Hematopoietic multipotent progenitor cell (in vitro differentiated cells): Measurements from ENCODE around the gene TRMT6. TPM values are rescaled to one million over a fixed set of nuclear protein-coding genes. Genes with fewer than 3 reads are reported as not detected.

ENCODE experiments used
- DNase-seq, 3 donors: peaks; one replicate each; pipeline ENCODE4 v3.0.0-alpha.2; 2011 to 2015; ENCODE audit warnings: low read depth in 2 of 3, low spot score in 2 of 3
- total RNA-seq: library from RNA; depleted of rRNA; stranded (reverse); fragments of >200 nt; gene quantifications from one replicate; pipeline ENCODE4 v1.2.3, GENCODE V29; 2012

TRMT6 gene
- total RNA-seq, 1 donor, result 3.2 TPM

- no peak for DNase-seq
Measured at GRCh38 chr20:5949943-5950270, 426 bp downstream of the TRMT6 start.

DNA sequence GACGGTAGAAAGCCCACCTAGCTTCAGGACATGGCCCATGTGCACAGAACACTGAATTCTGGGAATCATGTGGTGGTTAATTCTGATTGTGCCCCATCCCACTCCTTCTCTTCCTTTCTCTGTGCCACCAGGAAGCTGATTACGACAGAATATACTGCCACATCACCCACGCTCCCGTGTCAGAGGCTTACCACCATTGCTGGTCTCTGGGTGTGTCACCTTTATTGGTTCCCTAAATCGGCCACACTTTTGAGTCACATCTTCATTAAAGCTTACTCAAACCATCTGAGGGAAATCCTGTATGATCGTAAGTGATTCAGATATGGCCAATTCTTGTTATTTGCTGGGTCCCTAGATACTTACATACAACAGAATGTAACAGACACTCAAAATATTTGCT, 3.1 kb downstream of the TRMT6 start:
- DNase-seq, result peak in 1 of 3 donors; percentile 3

GRCh38 chr20:5945963-5946362, 4.4 kb downstream of the TRMT6 start:
- no peak for DNase-seq

- no peak for DNase-seq
Measured at GRCh38 chr20:5938456-5939029, 11.8 kb downstream of the TRMT6 start.

DNA sequence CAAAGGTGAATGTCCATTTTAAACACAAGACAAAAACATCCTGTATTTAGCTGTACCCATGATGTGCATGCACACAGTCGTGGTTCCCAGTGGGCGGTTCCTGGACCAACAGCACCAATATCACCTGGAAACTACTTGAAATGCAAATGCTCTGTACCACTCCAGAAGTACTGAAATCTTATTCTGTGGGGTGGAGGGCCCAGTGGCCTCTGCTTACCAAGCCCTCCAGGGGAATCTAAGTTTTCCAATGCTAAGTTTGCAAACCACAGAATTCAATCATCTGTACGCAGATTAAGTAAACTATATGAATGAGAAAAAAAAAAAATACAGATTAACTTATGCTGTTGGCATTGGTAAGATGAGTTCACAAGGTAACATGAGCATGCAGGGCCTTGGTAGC, 14.1 kb downstream of the TRMT6 start:
- DNase-seq, result no peak

GRCh38 chr20:5935384-5935783, 14.9 kb downstream of the TRMT6 start:
- DNase-seq, result no peak

- DNase-seq, result peak in 2 of 3 donors; percentile 14 to 50
Measured at GRCh38 chr20:5933802-5934436, 16.4 kb downstream of the TRMT6 start.

GRCh38 chr20:5932796-5933195, 17.5 kb downstream of the TRMT6 start:
- no peak for DNase-seq

DNA sequence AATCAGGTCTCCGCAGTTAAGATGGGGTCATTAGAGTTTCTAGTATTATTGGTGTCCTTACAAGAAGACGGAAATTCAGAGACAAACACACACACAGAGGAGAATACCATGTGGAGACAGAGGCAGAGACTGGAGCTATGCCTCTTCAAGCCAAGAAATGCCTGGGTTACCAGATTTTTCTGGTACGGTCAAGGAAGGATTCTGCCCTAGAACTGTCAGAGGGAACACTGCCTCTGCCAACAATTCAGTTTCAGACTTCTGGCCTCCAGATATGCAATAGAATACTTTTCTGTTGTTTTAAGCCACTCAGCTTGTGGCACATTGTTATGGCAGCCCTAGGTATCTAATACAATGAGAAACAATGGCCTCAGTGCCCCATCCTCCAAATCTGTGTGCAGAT, 18.9 kb downstream of the TRMT6 start:
- no peak for DNase-seq

DNA sequence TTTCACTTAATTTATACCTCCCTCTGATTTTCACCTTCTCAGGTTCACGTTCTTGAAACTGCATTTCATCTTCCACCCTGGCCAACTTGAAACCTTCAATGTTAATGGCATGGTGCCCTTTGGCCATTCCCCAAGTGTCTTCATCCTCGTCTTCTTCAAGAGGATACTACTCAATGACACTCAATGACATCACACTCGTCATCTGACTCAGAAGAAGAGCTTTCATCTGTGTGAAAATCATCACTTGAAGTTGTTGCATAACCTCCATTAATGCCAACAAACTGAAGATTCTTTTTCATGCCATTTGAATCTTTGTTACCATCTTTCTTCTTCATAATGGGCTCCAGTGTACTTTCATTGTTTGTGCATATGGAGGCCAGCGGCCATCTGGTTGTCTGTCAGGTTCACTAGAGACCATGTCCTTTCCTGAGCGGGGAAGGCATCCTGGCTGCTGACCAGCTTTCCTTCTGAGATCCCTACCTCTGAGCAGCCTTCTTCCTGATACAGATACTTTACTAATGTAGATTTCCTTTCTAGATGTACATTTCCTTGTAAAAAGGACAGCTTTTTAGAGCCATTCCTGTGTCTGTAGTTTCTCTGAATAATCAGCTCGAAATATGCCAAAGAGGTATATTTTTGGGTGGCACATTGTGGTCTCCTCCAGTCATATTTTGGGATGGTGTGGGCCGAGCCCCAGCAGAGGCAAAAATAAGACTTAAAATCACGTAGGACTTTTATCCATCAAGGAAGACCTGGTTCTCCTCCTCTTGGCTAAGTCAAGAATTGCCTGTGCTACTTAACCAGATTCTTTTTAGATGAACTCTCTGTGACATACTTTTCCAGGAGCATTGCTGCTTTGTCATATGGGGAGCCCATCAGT, 21.3 kb downstream of the TRMT6 start:
- DNase-seq, result no peak

DNA sequence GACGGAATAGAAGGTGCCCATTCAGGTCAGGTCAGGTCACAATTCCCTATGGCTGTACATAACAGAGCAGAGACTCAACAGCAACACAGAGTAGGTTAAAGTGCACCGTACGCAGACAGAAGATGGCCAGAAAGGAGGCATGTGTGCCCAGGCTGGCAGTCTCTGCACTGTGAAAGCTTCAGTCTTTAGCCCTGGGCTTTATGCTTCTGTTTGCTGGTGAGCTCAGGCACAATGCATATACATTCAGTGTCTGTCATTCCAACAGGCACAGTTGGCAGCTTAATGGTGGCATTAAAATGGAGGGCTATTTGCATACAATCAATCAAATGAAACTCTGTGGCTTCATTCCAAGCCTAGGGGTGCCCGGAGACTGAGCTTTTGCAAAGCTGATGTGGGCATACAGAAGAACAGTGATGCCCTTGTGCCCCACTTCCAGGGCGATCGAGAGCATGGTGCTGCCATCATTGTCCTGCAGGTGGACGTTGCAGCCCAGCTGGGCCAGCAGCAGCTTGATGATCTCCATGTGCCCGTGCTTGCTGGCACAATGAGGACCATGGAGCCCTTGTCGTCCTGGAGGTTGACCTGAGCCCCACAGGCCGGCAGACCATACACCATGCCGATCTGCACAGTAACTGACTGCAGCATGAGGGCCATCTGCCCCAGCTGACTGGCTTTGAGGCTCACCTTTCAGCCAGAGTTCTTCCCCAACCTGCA, 22.4 kb downstream of the TRMT6 start:
- DNase-seq, result no peak

DNA sequence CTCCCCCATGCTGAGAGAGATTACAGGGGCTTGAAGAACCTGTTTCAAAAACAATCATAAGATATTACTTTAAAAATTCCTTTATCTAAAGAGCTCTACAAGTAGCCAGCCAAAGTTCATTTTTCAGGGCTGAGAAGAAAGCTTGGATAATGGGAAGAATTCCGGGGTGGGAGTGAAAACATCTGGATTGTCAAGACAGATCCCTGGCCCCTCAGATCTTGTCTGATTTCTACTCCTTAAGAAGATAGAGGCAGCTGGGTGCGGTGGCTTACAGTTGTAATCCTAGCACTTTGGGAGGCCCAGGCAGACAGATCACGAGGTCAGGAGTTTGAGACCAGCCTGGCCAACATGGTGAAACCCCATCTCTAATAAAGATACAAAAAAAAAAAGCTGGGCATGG, 24.8 kb downstream of the TRMT6 start:
- DNase-seq, result no peak

DNA sequence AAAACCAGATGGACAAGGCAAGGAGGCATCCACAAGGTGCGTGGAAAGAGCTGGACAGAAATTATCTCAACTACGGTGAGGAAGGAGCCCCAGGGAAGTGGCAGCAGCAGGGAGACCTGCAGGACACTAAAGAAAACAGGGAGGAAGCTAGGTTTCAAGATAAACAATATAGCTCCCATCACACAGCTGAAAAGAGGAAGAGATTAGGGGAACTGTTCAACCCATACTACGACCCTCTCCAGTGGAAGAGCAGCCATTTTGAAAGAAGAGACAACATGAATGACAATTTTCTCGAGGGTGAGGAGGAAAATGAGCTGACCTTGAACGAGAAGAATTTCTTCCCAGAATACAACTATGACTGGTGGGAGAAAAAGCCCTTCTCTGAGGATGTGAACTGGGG, 26.8 kb downstream of the TRMT6 start:
- no peak for DNase-seq

DNA sequence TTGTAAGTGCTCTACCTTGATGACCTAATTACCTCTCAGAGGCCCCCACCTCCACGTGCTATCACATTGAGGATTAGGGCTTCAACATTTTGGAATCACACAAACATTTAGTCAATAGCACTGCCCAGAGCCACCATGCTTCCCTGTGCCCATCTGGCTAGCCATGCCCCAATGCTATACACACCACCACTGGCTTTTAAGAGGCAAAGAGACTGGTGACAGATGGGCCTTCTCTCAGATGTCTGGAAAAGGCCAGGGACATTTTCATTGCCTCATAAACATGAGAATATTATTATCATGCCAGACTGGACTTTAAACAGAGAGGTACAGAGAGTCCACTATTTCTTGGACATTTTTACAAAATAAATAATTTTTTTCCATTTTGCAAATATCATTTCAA, 29.8 kb downstream of the TRMT6 start:
- DNase-seq, result no peak

GRCh38 chr20:5919626-5920544, 30.4 kb downstream of the TRMT6 start:
- no peak for DNase-seq

- DNase-seq, result peak in 2 of 3 donors; percentile 18 to 21
Measured at GRCh38 chr20:5918856-5919625, 31.3 kb downstream of the TRMT6 start.

GRCh38 chr20:5914859-5915258, 35.5 kb downstream of the TRMT6 start:
- no peak for DNase-seq

DNA sequence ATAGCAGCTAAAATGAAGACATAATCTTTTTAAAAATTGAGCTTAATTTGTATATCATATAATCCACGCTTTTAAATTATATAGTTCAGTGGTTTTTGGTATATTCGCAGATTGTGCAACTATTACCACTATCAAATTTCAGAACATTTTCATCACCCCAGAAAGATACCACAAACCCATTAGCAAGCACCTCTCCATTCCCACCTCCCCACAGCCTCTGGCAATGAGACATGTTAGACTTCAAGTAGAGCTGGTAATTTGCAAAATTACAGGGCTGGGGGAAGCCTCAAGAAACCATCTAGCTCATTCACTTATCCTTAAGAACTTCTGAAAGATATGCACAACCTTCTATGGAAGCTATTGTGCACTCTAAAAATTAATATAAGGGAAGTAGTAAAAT, 37.2 kb downstream of the TRMT6 start:
- DNase-seq, result no peak

GRCh38 chr20:5910186-5910585, 40.1 kb downstream of the TRMT6 start:
- no peak for DNase-seq

DNA sequence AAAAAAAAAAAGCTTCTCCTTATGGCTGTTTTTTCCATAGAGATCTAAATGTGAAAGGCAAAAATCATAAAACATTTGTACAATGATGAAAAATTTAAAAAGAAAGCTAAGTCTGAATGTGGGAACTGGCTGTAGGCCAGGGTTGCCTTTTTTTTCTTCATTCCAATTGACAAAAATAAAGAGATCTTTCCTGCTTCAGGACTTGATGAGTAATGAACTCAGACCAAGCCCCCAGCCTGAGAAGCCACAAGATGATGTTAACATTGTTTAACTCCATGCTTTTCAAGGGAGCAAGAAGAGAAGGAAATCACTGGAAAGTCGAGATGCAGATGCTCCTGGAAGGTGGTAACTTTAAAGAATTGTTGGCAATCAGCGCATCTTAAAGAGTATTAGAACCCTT, 41.4 kb downstream of the TRMT6 start:
- DNase-seq, result no peak
